A204.1 (cell line): ENCODE measurements around the gene TGFB2.

Source experiments
- FAIRE-seq: peaks from 2 replicates; lab custom pipeline; 2012; peaks lifted over from hg19 to GRCh38; lab: Jason Lieb, UNC

Gene TGFB2

DNA sequence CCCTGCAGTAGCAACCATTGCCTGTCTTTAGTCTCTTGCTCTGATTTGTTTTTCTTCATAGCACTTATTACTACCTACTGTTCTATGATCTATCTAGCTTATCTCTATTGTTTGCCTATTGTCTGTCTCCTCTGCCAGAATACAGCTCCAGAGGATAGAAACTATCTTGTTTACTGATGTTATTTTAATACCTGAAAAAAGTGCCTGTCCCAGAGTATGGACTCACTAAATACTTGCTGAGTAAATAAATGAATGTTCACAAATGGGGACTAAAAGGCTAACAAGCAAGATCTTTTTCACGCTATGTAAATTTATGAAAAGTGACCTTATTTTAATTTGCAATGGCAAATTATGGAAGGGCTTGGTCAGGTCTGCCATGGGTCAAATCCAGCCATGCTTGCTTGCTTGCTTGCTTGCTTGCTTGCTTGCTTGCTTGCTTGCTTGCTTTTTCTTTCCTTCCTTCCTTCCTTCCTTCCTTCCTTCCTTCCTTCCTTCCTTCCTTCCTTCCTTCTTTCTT is 145.3 kb downstream of the TGFB2 start:
- FAIRE-seq: no peak

DNA sequence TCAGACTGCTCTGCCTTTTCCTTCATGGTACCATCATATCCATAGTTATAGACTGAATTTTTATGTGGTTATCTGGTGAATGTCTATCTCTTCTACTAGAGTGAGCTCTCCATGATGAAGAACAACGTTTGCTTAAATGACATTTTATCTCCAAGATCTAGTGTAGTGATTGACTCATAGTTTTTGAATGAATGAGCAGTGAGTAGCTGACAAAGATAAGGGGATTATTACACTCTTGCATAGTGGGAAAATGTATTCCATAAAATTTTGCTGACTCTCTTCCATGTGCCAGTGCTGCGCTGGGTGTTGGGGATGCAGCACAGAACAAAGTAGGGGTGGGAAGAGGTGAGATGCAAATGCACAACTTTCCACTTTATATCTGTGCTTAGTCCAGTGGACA is 147.7 kb downstream of the TGFB2 start:
- no peak for FAIRE-seq

DNA sequence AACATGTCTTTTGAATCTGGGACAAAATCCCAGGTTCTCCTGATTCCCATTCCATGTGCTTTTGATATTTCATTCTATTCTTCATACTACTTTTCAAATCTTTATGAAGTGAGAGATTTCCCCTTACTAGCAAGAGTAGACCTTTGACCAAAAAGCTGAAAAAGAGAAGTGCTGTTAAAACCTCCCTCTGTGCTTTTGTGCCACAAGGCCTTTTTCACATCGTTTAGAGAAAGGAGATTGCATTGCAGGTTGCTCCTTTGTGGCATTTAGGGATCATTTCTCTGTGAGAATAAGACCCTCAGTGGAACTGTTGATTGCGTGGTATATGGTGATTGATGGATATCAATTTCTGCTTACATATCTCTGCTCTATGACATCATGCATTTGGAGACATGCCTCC is 148.8 kb downstream of the TGFB2 start:
- no peak for FAIRE-seq
